ENCODE data around the gene CHSY1.

CHSY1 gene

DNA sequence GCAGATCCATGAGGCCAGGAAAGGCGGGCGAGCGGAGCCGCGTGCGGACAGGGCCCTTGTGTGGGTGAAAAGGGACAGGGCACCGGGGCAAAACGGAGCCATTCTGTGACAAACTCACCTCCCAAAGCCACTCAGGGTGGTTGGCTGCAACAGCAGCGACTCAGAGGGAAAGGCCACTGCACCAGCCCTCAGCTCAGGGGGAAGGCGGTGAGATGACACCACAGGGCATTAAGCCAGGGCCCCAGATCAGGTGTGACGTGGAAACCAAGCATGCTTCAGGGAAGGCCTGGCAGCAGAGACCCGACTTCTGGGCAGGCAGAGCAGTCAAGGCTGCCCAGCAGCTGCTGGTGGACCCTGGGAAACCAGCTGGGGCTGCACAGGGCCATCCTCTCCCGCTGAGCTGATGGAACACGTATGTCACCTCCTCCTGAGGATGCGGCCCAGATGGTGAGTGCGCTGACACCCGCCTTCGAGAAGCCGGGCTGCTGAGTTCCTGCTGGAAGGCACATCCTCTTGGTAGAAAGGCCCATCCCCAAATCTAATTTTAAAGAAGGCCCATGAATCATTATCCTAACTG is 82.3 kb downstream of the CHSY1 start:
- peak; percentile 72 for DNase-seq

DNA sequence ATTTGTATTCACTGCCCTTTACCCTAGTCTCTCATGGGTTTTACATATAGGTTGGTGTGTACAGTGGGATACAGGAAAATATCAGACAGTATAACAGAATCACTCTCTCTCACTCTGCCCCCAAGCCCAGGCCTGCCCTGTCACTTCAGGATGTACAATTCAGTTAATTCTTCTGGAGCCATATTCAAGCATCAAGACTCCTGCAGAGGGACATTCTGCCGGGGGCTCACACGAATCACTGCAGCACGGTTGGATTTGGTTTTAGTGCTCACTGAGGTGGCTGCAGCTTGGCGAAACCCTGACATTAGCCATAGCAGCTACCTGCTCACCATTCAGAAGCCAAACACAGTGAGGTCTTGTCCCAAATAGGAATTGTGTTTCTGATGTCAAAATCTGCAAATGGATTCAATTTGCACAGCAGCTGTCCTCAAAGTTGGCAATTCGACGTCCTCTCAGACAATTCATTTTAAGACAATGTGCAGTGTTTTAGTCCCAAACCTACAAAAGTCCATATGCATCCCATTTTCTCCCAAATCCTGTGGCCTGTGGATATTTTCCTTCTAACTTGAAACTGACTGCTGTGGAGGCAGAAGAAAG is 82.9 kb downstream of the CHSY1 start:
- DNase-seq, result no peak

DNA sequence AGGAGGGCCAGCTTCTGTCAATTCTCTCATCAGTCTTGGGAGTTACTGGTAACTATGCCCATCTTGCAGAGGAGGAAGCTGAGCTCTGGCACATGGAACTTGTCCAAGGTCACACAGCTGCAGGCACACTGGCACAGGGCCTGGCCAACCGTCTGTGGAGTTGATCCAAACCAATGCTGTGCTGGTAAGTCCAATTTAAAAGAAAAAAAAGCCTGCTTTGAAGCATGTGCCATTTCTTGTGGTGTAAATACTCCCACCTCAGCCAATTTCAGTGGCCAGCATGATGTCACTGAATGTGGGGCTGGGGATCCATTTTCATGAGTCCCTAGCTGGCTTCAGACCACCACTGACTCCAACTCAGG is 83.4 kb downstream of the CHSY1 start:
- no peak for DNase-seq

DNA sequence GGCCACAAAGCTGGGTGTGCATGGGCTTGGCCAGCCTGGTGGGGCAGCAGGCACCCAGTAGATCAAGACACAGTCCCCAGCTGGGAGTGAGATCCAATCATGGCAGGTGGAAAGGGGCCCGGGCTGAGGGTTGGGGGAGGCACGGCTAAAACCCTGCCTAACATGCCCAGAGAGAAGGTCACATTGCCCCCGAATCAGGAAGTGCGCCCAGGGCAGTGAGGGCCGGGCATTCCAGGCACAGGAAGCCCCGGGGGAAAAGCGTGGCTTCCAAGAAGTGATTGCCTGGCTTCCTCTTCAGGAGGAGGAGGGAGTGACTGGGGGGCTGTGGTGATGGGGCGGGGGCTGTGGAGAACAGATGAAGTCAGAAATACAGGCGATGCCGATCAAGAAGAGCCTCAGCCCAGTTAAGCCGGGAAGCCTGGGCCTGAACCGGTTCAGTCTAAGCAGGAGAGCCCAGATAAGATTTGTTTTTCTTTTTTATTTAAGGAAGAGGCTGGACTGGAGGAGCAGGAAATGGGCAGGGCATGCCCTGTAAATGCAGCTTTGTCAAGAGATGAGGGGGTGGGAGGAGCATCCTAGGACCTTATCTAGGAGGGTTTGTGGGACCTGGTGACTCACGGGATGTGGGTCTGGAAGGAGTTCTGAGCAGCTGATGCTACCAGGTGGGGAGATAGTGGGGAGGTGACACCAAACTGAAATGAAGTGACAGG is 83.9 kb downstream of the CHSY1 start:
- DNase-seq, result peak; percentile 67

DNA sequence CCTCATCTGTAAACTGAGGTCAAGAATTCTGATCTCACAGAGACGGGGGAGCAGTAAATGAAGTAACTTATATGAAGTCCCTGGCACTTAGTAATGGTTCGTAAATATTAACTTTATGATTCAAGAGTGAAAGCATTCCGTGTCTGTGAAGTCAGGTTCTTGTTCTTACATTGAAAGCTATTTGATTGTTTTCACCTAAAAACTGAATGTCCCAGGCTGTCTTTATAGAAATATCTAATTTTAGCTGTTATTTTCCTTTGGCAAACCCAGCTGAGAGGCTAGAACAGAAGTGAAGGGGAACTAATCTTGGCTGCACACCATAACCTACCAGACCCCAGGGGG is 84.5 kb downstream of the CHSY1 start:
- no peak for DNase-seq

DNA sequence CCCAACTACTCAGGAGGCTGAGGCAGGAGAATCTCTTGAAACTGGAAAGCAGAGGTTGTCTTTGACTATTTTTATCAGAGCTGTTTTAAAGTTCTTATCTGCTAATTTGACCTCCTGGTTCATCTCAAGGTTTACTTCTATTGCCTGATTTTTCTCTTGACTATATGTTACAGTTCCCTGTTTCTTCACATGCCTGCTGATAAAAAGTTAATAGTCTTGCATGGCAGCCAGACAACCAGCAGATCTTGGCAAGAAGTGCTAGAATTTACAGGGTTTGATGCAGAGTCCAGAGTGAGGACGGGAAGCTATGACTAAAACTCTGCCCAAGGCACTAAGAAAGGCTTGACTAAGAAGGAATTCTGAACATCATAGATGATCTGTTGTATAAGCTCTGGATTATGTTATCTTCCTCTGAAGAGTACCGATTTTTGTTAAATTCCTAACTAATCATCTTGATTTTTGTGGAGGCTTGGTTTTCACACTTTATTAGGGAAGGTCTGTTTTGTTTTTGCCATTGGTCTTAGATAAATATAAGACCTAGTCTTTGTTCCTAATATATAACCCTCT is 85.9 kb downstream of the CHSY1 start:
- DNase-seq, result no peak

DNA sequence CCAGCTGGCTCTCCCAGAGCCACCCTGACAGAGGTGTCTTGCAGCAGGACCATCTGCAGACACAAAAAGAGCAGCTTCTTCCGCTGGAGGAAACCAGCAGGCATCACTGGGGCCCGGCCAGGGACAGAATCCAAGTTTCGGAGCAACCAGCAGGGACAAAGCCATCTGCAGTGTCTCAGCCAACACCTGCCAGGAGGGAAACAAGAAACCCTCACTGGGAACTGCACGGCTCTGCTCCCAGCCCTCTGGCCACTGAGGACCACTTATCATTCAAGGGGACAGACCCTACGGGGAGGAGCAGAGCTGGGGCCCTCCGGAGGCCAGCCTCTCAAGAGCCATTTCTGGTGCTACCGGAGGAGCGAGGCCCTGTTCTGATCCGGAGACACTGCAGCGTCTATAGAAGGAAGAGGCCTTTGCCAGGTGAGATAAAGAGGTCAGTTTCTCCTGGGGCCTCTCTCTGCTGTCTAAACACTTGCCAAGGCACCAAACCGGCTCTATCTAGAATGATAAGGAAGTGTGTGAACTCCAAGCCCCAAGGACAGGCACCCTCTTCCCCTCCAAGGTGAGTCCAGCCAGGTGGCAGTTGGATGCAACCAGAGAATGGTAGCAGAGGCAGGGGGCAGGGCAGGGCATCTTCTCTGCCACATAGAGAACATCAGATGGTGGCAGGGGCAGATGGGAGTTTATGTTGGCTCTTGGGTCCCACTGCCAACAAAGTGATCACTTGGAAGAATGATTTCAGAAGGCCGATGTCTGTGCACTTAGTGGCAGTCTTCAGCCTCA is 89.0 kb downstream of the CHSY1 start:
- peak; percentile 82 for DNase-seq

DNA sequence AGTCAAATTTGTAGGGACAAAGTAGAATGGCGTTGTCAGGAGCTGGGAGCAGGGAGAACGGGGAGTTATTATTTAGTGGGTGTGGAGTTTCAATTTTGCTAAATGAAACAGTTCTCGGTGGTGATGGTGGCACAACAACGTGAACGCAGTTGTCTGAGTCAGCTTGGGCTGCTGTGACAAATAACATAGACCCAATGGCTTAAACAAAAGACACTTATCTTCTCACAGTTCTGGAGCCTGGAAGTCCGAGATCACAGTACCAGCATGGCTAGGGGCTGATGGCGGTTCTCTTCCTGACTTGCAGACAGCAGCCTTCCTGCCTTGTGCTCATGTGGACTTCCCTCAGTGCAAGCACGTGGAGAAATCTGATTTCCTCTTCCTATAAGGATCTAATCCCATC is 90.2 kb downstream of the CHSY1 start:
- no peak for DNase-seq

DNA sequence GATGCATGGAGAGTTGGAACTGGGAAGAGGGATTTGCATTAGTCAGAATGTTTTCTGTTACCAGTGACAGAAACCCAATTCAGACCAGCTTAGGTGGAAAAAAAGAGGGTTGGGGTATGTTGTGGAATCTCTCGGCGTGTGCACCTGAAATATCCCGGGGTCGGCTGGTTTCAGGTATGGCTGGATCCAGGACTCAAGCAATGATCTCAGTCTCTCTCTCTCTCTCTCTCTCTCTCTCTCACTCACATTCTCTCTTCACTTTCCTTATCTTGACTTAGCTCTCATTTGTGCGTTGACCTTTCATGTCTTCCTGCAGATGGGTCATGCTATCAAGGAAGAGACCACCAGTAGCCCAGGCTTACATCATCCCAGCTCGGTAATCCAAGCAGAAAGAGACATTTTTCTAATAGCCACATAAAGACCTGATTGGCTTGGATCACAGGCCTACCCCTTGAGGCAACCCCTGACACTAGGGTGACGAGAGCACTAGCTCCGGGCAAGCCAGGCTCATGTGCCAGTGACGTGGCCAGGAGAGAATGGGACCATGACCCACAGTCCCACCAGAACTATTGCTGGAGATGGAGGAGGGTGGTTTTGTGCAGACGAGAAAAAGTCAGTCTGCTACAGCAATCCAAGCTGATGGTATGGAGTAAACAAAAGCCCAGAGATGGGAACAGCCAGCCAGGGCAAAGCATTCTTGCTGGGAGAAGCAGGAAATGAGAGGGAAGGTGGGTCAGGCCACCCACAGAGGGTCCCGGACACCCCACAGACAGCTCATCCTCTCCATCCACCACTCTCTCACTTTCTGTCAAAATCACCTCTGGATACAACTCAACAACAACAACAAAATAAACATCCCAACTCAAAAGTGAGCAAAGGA is 91.7 kb downstream of the CHSY1 start:
- DNase-seq, result no peak

DNA sequence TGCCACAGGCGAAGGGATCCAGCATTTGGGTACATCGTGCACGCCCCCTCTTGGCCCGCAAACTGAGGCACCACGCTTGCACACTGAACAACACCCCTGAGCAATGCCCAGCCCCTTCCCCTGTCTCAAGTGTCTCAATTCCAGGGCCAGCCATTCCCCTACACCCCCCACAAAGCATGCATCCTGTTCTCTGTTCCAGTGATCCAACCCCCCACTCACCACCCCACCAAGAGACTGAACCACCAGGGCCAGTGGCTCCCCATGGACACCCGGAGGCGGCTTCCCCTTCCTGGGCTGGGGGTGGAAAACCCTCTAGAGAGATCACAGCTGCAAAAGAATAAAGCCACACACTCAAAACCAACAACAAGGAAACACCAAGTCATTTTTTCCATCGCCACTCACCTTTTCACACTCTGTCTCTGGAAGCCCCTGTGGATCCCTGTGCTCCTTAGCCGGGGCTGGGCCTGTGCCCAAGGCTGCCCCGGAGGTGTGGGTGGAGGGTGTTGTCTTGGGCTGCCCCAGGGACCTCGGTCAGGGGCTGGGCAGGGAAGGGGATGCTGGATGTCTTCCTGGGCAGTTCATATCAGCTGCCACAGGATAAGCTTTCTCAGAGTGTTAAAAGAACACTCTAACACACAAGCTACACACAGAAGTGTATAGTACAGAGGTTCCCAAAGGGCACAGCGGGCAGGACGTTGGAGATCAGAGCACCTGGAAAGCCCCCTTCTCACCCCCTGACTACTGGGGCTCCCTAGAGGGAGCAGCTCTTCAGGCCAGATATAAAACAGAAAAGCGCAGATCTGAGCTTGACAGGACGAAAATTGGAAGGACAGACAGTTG is 92.5 kb downstream of the CHSY1 start:
- no peak for DNase-seq

DNA sequence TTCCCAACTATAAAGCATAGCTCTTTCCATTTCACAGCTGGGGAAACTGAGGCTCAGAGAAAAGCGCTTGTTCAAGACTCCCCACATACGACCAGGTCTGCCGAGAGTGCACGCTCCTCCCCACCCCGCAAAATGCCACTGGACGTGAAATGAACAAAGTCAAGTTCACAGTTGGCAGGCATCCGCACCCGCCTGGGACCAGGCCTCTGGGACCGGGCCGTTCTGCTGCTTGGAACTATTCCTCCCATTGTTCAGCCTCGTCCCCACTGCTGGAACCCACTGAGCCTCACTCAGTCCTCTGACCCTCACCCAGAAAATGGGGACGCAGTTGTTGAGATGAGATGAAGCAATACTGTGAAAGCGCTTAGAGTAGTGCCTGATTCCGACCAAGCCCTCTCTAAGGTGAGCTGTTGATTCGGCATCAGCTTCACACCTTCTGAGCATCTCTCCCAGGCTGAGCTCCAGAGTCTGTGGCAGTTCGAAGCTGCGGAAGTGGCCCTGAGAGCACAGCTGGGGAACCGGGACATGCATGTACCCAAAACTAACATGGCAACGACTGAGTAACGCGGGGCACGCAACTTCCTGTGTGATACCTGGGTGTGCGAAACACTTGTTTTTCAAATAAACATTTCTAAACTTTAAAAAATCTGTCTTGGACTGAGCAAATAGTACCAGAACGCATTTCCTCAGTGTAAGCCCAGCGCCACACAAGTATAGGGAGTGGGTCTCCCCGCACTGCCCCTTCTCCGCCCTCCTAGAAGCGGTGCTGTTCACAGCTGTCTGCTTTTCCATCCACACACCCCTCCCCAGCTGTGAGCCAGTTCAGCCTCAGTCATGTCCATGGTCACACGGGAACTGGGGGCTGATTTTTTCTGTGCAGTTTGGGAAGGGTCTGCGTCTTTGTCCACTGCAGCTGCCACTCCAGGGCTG is 93.4 kb downstream of the CHSY1 start:
- DNase-seq, result no peak

DNA sequence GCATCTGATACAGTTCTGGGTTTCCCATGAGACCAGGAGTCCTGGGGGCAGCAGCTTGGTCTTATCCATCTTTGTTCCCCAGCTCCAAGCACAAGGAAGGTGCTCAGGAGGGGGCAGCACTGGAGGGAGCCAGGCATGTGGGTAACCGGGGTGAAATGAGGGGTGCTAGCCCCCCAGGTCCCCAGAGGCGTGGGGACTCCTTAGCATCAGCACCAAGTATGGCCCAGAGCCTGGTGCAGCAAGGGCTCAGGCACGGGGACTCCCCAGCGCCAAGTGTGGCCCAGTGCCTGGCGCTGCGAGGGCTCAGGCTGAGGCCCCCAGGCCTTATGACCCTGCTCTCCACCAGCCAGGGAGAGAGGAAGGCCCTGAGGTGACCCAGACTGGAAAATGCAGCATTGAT is 94.1 kb downstream of the CHSY1 start:
- DNase-seq, result no peak

DNA sequence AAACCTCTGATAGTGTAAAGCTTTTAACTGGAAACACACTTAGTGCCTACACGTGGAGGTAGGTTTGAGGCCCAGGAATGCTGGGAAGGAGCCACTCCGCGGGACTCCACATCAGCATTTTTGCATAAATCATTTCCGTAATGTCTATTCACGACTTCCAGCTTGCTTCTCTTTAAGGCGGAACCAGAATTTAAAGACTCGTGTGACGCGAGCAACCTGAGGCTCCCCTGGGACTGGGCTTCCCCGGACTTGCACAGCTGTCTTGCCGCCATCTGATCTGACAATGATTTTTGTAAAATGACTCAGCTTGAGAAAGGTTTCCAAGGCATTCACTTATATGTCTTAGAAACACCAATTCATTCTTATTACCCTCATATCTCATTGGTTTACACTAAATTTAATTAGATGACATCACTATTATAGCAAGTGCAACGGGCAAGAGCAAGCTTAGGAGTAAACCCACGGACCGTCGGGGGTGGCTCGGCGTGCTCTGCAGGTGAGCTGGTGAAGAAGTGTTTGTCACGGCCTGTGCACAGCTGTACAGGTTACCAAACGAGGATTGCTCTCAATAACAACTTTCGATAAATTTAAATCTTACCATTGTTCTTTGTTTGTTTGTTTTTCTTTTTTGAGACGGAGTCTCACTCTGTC is 95.2 kb downstream of the CHSY1 start:
- DNase-seq, result peak; percentile 71

DNA sequence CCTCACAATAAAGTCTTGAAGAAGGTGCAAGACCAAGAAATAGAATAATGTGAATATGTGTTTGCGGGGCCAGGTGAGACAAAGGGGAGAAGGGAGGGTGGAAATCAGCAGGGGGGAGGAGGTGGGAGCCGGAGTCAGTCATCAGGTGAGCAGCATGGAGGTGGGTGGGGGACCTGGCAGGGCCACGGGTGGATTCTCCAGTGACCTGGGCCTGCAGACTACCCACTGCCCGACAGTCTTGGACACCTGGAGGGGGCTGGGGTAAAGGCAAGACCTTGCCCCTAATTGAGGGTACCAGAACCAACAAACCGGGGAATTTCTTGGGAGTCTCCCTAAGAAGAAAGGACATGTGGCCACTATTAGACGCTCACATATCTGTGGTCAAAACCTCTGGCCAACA is 95.8 kb downstream of the CHSY1 start:
- no peak for DNase-seq

DNA sequence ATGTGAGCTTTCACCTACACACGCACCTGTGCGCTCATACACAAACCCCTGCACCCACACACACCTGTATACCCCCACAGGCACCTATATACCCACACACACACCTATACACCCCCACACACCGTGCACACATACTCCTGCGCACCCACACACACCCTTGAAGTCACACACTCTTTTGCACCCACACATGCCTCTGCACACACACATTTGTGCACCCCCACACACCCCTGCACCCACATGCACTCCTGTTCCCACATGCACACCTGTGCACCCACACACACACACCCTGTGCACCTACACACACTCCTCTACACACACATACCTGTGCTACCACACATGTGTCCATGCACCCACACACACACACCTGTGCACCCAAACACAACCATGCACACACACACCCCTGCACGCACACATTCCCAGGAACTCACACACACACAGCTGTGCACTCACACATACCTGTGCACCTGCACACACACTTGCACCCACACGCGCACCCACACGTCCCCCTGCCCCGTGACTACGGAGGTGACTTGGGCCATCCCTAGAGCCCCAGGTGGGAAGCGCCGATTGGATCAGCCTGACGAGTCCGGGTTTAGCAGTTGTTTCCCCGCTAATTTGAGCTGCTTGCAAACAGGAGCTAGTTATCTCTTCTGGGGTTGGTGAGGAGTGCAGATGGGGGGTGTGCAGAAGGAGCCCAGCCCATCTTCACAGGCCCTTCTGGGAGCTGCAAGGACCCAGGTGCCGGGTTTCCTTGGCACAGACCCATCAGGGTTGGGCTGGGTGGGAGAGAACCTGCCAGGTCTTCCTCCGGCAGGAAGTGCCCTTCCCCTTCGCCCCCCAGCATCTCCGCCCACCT is 97.8 kb downstream of the CHSY1 start:
- DNase-seq, result no peak

DNA sequence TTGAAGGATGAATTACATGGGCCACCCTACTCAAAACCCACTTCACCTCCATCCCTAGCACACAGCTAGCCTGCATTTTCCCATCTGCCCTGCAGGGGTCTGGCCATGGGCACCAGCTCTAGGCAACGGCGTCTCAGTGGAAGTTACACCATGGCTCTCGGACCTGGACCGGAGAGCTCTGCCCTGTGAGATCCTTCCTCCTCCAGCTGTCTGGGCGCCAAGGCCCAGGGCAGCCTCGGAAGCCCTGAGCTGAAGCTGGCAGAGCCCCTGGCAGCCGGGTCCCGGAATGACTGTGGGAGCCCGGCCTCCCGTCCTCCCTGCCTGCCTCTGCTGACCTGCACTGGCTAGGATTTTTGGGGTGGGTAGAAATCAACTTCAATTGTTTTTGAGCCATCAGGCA is 98.9 kb downstream of the CHSY1 start:
- no peak for DNase-seq

DNA sequence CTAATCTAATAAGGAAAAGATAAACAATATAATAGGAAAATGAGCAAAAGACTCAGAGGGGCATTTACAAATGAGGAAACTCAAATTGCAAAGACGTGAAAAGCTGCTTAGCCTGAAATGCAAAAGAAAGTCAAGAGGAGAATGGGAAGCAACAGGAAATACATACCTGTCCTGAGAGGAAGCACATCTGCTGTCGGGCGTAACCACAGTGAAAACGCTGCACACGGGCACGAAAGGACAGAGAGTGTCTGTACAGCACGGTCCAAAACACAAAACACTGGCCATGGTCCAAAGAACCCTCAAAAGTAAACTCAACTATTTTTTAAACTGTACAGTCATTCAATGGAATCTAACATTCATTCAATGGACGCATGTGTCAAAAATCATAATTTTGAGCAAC is 100.6 kb downstream of the CHSY1 start:
- no peak for DNase-seq

DNA sequence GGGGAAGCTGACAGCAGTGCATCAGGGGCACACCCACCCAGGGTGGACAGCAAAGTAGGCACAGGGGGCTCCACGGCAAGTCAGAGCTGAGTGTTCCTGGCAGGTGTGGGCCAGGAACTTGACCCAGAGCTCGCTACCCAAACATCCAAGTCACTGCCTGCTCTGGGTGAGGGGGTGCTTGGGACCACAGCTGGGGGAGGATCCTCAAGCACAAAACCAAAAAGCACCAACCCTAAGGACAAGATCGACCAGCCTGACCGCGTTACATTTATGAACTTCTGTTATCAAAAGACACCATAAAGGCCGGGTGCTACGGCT is 101.2 kb downstream of the CHSY1 start:
- DNase-seq, result no peak
